GM19372 (cell line): ENCODE data around the gene JMJD8.
A peak's percentile ranks its signal among the peaks of the same experiment; 100 is the strongest.
"Not testable (repeated sequence)": the region's sequence is repeated elsewhere in the genome, so short reads cannot be mapped to it uniquely, and the experiment has no call there.

Source experiments
- ATAC-seq: cut with Tn5 transposase; IDR thresholded peaks from one replicate; pipeline ENCODE4 v1.9.1; 2021; ENCODE audit warnings: mild to moderate bottlenecking, low read depth, moderate library complexity; ENCODE audit not compliant: unreplicated experiment

JMJD8 gene

DNA sequence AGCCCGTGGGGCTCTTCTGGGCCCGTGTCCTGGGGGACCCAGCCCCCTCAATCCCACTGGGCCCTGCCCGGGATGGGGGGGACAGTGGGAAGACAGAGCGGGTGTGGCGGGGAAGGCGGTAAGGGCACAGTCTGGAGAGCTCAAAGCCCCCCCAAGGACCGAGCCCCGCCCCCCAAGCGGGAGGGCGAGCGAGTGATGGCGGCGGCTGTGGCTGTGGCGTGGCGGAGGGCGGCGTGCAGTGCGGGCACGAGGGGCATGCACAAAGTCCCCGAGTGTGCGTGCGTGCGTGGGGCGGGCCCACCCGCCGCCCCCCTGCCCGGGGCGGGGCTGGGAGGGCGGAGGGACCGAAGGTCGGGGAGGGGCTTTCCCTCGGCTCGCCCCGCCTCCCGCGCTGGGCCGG is 9.6 kb upstream of the JMJD8 start:
- ATAC-seq = no peak

DNA sequence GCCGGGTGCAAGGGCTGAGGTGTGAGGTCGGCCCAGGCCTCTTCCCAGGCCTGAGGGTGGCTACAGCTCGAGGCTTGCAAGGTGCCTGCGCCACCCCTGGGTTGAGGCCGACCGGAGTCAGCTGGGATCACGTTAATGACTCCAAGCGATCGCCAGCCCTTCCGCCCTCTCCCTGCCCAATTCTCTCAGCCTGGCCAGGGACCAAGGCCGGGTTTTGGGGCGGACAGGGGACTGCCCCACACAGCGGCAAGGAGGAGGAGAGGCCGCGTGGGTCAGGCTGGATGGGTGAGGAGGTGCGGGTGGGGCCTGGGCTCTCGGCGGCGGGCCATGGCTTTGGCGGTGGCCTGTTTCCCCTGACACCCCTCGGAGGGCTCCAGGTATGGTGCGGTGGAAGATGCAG is 9.2 kb upstream of the JMJD8 start:
- no peak for ATAC-seq

DNA sequence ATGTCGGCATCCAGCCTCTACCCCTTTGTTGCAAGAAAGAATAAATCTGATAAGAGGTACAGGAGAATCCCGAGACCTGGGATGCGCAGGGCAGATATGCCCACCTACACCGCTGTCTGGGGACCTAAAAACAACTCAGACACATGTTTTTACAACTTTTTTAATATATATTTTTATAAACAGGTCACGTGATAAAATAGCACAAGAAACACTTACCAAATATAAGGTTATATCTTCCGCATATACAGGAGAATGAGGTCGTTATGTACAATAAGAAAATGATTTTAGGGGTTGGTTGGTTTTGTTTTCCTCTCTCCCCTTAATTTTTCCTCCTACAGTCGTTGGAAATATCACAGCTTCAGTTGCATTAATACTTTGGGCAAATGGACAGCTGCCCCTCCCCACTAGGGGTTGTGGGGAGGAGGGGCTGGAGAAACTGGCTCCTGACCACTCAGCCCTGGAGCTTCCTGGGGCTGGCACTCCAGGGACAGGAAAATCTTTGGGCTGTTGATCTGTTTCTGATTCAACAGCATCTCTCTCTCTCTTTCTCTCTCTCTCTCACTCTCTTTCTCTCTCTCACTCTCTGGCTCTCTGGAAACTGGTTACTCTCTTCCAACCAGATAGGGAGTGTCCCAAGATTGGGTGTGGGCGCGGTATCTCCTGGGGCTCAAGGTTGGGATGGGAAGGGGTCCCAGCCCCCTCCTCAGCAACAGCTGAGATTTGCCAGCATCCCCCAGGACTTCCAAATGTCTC is 8.4 kb upstream of the JMJD8 start:
- no peak for ATAC-seq

DNA sequence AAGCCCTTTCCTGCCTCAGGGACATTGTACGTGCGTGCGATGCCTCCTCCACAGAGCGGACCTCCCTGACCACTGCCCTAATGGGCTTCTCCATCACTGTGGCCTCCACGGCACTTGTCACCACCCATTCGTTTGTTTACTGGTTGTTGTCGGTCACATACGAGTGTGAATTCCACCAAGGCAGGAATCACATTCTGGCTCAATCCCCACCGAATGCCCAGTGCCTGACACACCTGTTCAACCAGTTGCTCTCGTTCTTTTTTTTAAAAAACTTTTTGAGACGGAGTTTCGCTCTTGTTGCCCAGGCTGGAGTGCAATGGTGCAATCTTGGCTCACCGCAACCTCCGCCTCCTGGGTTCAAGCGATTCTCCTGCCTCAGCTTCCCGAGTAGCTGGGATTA is 7.1 kb upstream of the JMJD8 start:
- not testable (repeated sequence) for ATAC-seq

DNA sequence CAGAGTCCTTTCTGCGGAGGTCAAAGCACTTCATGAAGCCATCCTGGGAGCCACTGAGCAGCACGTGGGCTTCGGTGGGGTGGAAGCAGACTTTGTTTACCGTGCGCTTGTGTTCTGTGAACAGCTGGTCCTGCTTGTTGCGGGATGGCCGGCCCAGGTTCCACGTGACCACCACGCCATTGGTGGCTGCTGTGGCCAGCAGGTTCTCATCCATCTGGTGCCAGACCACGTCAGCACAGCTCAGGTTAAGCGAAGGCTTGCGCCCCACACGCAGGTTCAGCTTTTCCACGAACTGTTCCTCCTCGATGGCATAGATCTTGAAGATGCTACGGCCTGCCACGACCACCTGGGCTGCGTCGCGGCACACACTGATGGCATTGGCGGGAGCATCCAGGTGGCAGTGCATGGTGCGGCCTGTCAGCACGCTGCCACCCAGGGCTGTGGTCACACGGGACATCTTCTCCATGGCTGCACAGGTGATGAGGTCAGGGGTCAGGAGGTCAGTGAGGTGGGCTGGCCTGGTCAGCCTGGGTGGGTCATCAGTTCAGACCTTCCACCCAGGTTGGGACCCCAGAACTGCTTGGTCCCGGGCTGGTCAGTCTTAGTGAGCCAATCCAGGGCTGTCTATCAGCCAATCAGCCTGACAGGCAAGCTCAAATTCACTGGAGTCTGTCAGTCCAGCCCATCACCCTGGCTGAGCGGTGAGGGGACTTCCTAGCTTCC is 5.2 kb upstream of the JMJD8 start:
- ATAC-seq = no peak

DNA sequence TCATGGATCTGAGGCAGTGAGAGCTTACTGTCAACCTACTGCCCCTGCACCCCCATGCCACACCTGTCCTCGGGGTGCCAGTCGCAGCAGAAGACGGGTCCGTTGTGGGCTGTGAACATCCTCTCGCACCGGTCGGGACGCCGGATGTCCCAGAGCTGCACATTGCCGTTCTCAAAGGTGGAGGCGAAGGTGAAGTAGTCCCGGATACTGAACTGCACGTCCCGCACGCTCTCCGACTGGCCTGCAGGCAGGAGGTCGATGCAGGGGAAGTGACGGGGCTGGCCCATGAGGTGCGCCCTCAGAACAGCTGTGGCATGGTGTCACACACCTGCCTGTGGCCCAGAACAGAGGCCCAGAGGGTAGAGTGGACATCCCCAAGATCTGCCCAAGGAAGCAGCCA is 3.4 kb upstream of the JMJD8 start:
- ATAC-seq = no peak

DNA sequence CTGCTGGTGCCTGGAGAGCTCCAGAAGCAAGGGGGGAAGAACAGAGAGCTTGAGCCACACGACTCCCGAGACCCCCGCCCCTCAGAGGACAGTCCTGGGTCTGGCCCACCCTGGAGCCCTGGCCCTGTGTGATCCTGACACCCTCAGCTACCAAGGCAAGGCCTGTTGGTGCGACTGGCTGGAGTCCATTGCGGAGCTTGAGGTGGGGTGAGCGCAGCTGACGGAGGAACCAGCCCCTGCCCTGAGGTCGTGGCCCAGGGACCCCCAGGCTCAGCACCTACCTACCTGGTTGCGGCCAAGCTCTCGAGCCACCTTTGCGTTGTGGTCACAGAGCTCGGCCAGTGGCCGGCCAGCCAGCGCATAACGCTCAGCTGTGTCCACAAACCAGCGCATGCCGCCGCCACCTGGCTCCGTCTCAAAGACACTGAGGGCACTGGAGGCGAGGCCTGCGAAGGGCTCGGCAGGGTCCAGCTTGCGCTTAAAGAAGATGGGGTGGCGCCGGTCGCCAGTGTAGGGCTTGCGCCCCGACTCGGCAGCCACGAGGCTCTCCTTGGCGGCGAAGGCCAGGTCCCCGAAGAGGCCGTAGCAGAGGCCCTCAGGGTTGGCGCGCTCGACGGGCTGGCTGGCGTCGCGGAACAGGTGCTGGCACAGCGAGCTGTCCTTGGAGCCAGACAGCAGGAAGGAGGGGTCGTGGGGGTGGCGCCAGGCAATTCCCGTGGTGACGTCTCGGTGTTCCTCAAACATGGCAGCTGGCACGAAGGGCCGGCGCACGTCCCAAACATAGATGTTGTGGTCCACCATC is 2.5 kb upstream of the JMJD8 start:
- ATAC-seq = no peak

DNA sequence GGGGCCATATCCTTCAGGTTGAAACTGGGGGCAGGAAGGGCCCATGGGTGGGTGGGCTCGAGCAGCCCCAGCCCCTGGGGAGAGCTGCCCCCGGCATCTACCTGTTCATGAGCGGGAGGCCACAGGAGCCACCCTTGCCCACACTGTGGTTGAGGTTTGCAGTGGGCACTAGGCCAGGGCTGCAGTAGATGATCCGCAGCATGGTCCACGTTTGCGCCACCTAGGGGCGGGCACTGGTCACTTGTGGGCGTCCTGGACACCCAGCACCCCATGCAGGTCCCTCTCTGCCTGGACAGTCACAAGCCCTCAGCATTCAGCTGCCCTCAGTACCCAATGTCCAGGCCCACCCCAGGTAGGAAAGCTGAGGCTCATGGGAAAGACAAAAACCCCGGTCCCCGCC is 1.8 kb upstream of the JMJD8 start:
- ATAC-seq = no peak

DNA sequence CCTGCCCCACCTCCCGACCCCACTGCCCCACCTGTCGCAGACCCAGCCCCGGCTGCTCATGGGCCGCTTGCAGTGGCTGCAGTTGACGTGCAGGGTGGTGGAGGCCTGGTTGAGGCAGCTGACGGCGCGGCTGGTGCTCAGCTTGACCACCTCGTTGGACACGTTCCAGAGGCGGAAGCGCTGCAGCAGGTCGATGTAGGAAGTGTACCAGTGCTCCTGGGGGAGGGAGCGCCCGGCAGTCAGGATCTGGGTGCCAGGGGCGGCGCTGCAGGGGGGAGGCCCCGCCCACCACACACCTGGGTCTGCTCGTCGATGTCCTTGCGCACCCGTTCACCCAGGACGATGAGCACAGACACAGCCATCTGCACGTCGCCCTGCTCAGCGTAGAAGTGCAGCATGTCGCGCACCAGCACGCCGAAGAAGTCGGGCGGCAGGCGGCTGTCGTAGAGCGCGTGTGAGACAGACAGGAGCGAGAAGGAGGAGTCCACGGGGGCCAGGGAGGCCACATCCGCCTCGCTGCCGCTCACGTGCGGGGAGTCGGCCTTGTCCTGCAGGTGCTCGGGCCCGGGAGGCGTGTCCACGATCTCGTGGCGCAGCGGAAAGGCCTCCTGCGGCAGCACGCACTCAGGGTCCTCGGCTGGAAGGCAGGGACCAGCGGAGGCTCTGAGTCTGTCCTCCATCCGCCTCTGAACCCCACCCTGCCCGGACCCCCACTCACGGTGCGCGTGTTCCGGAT is 995 bp upstream of the JMJD8 start:
- ATAC-seq = no peak

DNA sequence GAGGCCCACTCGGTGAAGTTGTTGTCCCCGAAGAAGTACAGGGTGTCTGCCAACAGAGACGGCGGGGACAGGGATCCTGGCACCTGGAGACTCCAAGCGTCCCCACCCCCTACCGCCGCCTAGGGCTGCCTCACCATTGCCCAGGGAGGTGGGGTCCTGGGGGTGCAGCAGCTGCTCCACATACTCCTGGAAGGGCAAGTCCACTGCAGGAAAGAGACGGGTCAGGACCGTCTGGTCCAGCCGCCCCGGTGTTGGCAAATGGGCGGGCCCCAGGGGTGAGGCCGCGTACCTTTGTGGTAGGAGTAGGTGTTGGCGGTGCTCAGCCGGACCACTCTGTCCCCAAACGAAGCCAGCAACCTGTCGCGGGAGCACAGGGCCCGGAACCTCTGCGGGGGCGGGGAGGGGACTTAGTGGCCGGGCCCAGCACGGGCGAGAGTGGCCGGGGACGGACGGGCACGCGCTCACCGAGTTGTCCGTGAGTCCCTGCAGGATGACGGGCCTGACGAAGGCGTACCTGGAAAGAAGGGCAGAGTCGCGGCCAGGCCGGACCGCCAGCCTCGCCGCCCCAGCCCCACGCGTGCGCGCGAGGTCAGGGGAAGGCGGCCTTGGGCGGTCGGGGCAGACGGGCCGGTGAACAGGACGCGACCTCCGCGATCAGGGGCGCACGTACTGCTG is 601 bp downstream of the JMJD8 start:
- ATAC-seq = no peak

DNA sequence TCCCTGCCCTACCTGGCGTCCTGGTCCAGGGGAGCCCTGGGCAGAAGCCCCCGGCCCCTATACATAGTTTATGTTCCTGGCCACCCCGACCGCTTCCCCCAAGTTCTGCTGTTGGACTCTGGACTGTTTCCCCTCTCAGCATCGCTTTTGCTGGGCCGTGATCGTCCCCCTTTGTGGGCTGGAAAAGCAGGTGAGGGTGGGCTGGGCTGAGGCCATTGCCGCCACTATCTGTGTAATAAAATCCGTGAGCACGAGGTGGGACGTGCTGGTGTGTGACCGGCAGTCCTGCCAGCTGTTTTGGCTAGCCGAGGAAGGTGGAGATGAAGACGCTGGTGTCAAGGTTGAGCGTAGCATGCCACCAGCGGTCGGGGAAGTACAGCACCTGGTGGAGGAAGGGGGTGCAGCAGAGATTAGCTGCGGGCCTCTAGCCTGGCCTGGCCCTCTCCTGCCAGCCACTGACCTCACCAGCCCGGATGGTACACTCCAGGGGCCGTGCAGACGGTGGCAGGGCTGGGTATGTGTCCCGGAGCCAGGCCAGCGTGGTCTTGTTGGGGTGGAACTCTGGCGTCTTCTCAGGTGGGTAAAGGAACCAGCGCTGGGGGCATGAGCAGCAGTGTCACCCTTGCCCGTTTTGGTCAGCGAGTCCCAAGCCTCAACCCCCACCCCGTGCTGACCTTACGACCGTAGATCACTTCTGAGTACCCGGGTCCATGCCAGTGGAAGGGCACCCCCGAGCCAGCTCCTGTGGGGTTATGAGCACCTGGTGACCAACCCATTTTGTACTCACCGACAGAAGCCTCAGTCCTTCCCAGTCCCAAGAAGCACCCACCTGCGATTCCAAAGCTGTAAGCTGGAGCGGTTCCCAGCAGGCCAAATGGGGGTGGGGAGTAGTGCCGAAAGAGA is 1.4 kb downstream of the JMJD8 start:
- no peak for ATAC-seq

DNA sequence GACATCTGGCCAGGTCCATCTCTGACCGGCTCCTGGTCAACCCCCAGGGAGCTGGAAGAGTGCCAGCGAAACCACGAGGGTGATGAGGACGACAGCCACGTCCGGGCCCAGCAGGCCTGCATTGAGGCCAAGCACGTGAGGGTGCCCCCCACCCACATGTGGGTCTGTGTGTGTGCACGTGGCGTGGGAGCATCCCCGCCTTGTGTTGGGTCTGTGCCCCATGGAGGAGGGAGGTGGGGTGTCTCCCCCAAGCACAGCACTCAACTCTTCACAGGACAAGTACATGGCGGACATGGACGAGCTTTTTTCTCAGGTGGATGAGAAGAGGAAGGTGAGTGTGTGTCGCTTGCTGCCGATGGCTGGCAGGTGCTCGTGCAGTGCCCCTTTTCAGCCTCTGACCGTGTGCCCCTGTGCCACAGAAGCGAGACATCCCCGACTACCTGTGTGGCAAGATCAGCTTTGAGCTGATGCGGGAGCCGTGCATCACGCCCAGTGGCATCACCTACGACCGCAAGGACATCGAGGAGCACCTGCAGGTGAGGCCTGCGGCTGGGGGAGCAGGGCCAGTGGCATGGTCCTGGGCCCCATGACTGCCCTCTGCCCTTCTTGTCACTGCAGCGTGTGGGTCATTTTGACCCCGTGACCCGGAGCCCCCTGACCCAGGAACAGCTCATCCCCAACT is 2.2 kb downstream of the JMJD8 start:
- ATAC-seq = no peak

DNA sequence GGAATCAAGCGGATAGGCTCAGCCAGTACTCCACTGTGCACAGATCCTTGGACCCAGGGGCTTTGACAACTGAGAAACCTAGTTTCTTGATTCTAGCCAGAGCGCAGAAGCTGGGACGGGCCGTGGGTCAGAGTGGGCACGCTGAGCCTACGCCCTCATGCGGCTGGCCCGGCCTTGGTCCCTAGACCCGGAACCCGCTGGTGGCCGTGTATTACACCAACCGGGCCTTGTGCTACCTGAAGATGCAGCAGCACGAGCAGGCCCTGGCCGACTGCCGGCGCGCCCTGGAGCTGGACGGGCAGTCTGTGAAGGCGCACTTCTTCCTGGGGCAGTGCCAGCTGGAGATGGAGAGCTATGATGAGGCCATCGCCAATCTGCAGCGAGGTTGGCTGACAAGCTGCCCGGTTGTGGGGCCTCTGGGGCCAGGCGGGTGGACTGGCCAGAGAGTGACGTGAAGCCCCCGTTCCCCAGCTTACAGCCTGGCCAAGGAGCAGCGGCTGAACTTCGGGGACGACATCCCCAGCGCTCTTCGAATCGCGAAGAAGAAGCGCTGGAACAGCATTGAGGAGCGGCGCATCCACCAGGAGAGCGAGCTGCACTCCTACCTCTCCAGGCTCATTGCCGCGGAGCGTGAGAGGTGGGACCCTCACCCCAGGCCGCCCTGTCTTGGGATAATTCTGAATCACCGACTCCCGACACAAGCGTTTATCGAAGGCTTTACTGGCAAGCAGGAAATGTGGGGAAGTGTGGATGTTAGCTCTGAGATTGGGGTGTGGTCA is 3.0 kb downstream of the JMJD8 start:
- no peak for ATAC-seq

DNA sequence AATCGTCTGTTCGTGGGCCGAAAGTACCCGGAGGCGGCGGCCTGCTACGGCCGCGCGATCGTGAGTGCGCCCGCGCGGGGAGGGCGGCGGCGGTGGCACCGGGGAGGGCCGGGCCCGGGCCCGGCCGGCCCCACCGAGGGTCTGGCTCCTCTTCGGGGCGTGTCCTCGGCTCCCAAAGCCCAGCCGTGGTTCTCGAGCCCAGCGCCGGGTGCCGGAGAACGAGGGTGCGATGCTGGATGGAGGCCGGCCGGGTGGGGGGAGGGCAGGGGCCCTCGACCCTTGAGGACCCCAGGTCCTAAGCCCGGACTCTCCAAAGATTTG is 3.5 kb downstream of the JMJD8 start:
- no peak for ATAC-seq

DNA sequence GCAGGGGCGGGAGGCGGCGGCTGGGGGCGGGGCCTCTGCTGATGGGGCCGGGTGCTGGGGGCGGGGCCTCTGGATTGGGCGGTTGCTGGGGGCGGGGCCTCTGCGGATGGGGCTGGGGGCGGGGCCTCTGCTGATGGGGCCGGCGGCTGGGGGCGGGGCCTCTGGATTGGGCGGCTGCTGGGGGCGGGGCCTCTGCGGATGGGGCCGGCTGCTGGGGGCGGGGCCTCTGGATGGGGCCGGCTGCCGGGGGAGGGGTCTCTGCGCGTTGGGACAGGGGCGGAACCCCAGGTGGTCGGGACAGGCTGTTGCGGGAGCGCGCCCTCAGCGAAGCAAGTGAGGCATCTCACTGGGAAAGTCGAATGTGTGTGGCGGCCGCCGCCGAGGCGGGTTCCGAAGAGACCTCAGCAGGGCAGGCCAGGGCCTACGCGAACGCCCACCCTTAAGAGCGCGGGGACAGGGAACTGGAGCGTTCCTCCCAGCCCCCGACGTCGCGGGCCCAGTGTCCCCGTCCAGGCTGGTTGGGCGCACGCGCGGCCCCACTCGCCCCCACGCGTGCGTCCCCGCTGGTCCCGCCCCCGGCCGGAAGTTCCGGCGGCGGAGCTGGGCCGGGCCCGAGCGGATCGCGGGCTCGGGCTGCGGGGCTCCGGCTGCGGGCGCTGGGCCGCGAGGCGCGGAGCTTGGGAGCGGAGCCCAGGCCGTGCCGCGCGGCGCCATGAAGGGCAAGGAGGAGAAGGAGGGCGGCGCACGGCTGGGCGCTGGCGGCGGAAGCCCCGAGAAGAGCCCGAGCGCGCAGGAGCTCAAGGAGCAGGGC is 4.1 kb downstream of the JMJD8 start, which contains the start of gene STUB1:
STUB1 (plus strand) TSS at position 597 of the 811 bp plus-strand sequence; CDS start at position 713, 116 bp downstream.
- ATAC-seq = peak; percentile 39

DNA sequence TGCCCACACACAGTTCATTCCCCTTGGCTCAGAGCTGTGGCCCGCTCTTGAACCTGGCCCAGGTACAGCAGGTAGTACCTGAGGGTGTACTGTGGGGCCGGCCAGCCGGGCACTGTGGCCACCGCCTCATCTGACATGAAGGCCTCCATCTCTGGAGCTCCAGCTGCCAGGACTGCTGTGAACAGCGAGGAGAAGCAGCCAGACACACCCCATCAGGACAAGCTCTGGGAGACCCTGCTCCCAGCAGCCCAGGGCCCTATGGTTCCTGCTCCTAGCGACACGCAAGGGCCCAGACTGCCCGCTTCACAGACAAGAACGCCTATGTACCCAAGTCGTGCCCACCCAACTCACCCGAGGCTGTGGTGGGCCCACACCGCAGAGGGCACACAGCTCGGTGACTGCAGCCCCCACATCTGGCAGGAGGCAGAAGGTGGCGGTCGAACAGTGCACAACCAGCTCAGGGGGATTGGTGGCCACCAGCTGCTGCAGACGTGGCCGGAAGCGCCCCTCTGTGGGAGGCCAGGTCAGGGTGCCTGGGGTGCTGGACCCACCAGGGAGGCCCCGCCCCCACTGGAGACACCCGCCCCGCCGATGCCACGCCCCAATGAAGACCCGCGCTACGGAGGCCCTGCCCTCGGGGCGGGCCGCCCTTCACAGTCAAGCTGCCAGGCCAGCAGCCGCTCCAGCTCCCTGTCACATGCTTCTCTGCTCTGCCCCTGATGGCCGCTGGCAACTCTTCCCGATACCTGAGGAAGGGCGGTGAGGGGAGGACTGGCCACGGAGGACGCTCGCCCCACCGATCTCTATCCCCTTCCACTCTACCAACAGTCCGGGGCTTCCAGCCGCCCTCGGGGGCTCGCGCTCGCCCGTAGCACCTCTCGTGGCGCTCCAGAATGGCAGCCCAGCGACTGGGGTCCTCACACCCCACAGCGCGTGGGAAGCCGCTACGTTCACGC is 5.0 kb downstream of the JMJD8 start:
- ATAC-seq = no peak
